Liver (tissue), 9 donors: ENCODE data around the gene FIBP. TPM values are rescaled to one million over a fixed set of nuclear protein-coding genes. Genes with fewer than 3 reads are reported as not detected.

Source experiments
- DNase-seq: peaks from one replicate; pipeline ENCODE4 v3.0.0-alpha.2; 2017; ENCODE audit warnings: low spot score
- H3K27ac ChIP-seq, 2 donors: one replicate each; pipeline ENCODE4 v1.7.0; 2013; ENCODE audit warnings: inconsistent platforms in 2 of 2, low read length in 2 of 2, control low read depth in 1 of 2, low read depth in 1 of 2, mild to moderate bottlenecking in 1 of 2
- H3K27me3 ChIP-seq, 4 donors: one replicate each; pipeline versions ENCODE4 v1.6.1 to v1.7.0; 2013; ENCODE audit warnings: low read length in 3 of 4, inconsistent platforms in 1 of 4, mild to moderate bottlenecking in 1 of 4, moderate library complexity in 1 of 4; ENCODE audit not compliant: control insufficient read depth in 4 of 4, insufficient read depth in 4 of 4
- H3K36me3 ChIP-seq, 4 donors: one replicate each; pipeline versions ENCODE4 v1.6.1 to v1.7.0; 2013; ENCODE audit warnings: low read length in 3 of 4, mild to moderate bottlenecking in 3 of 4, low read depth in 1 of 4, moderate library complexity in 1 of 4; ENCODE audit not compliant: control insufficient read depth in 4 of 4, insufficient read depth in 3 of 4
- H3K4me1 ChIP-seq, 4 donors: one replicate each; pipeline versions ENCODE4 v1.6.1 to v1.7.0; 2013; ENCODE audit warnings: low read length in 3 of 4, mild to moderate bottlenecking in 3 of 4, moderate library complexity in 1 of 4; ENCODE audit not compliant: control insufficient read depth in 4 of 4, insufficient read depth in 4 of 4
- H3K4me3 ChIP-seq, 3 donors: one replicate each; pipeline versions ENCODE4 v1.6.1 to v1.7.0; 2013; ENCODE audit warnings: low read length in 3 of 3, control low read depth in 1 of 3, low read depth in 1 of 3, mild to moderate bottlenecking in 1 of 3
- H3K9ac ChIP-seq, 2 donors: one replicate each; pipeline ENCODE4 v1.7.0; 2013; ENCODE audit warnings: low read length in 2 of 2, mild to moderate bottlenecking in 2 of 2, moderate library complexity in 2 of 2, control low read depth in 1 of 2, low read depth in 1 of 2
- H3K9me3 ChIP-seq, 4 donors: one replicate each; pipeline versions ENCODE4 v1.6.1 to v1.7.0; 2013; ENCODE audit warnings: low read length in 3 of 4; ENCODE audit not compliant: control insufficient read depth in 4 of 4
- EGR1 ChIP-seq, 2 donors: IDR thresholded peaks; 2 replicates each; pipeline ENCODE4 v1.6.1; 2016 to 2018; ENCODE audit warnings: antibody characterized with exemption in 2 of 2, low read depth in 2 of 2
- FOXA1 ChIP-seq: IDR thresholded peaks from 2 replicates; pipeline ENCODE4 v1.6.1; 2016; ENCODE audit warnings: antibody characterized with exemption
- FOXA2 ChIP-seq: IDR thresholded peaks from 2 replicates; pipeline ENCODE4 v1.6.1; 2016; ENCODE audit warnings: antibody characterized with exemption
- GABPA ChIP-seq, 2 donors: IDR thresholded peaks in 1 of 2; conservative IDR thresholded peaks in 1 of 2; 2 replicates each; pipeline ENCODE4 v1.6.1; 2016; ENCODE audit warnings: antibody characterized with exemption in 2 of 2, mild to moderate bottlenecking in 1 of 2, moderate library complexity in 1 of 2
- HNF4A ChIP-seq, 2 donors: conservative IDR thresholded peaks; 2 replicates each; pipeline ENCODE4 v1.6.1; 2016; ENCODE audit warnings: antibody characterized with exemption in 2 of 2, mild to moderate bottlenecking in 2 of 2
- HNF4G ChIP-seq: IDR thresholded peaks from 2 replicates; pipeline ENCODE4 v1.6.1; 2016; ENCODE audit warnings: antibody characterized with exemption
- JUND ChIP-seq, 2 donors: IDR thresholded peaks; 2 replicates each; pipeline ENCODE4 v1.6.1; 2016; ENCODE audit warnings: antibody characterized with exemption in 2 of 2
- NR2F2 ChIP-seq: IDR thresholded peaks from 2 replicates; pipeline ENCODE4 v1.6.1; 2016; ENCODE audit warnings: antibody characterized with exemption
- RAD21 ChIP-seq, 2 donors: IDR thresholded peaks; 2 replicates each; pipeline ENCODE4 v1.6.1; 2016; ENCODE audit warnings: antibody characterized with exemption in 2 of 2, mild to moderate bottlenecking in 2 of 2
- RXRA ChIP-seq, 2 donors: IDR thresholded peaks; 2 replicates each; pipeline ENCODE4 v1.6.1; 2017 to 2018; ENCODE audit warnings: antibody characterized with exemption in 2 of 2, mild to moderate bottlenecking in 1 of 2
- SP1 ChIP-seq: IDR thresholded peaks from 2 replicates; pipeline ENCODE4 v1.6.1; 2018; ENCODE audit warnings: antibody characterized with exemption, mild to moderate bottlenecking
- TAF1 ChIP-seq: conservative IDR thresholded peaks from 2 replicates; pipeline ENCODE4 v1.6.1; 2016; ENCODE audit warnings: antibody characterized with exemption, mild to moderate bottlenecking
- YY1 ChIP-seq: IDR thresholded peaks from 2 replicates; pipeline ENCODE4 v1.6.1; 2016; ENCODE audit warnings: antibody characterized with exemption, mild to moderate bottlenecking
- WGBS: extraction: QIAGEN DNeasy Blood & Tissue Kit; methylation state at CpG from one replicate; pipeline ENCODE4 v1.1.7; 2013; 5-methylcytosine and 5-hydroxymethylcytosine counted together
- polyA plus RNA-seq, 2 donors: library from polyadenylated mRNA; stranded (reverse) in 1 of 2; unstranded in 1 of 2; fragments of 200-250 nt in 1 of 2; fragments of >200 nt in 1 of 2; fragmentation: Nextera tagmentation in 1 of 2; extraction: Ambion mirVana in 1 of 2; gene quantifications; one replicate each; pipeline versions ENCODE4 v1.2.1 to v1.2.3, GENCODE V29; 2013 to 2015
- total RNA-seq, 2 donors: library from RNA; depleted of rRNA; stranded (reverse); fragments of >200 nt; gene quantifications; one replicate each; pipeline ENCODE4 v1.2.3, GENCODE V29; 2014
- TF ChIP-seq, protein P1 (sequence below): IDR thresholded peaks from 2 replicates; pipeline ENCODE4 v1.6.1; 2016; ENCODE audit warnings: antibody characterized with exemption
- TF ChIP-seq, protein P2 (sequence below): IDR thresholded peaks from 2 replicates; pipeline ENCODE4 v1.6.1; 2016; ENCODE audit warnings: antibody characterized with exemption, mild to moderate bottlenecking
- TF ChIP-seq, protein P3 (sequence below): IDR thresholded peaks from 2 replicates; pipeline ENCODE4 v1.6.1; 2016; ENCODE audit warnings: antibody characterized with exemption
- TF ChIP-seq, protein P4 (sequence below): IDR thresholded peaks from 2 replicates; pipeline ENCODE4 v1.6.1; 2016; ENCODE audit warnings: antibody characterized with exemption
- TF ChIP-seq, protein P5 (sequence below): fragments of 150-350 bp; IDR thresholded peaks from 2 replicates; pipeline ENCODE4 v1.5.1; 2017; ENCODE audit warnings: improper control_type of control experiment, low read depth, low read length; ENCODE audit not compliant: missing input control
- donor health status: healthy.
- donor health status: healthy.
- donor health status: healthy.
- donor health status: healthy.
- donor health status: healthy.

Gene FIBP
- total and polyA plus RNA-seq, 4 donors: 23.7 to 45.4 (median 29.1) TPM

DNA sequence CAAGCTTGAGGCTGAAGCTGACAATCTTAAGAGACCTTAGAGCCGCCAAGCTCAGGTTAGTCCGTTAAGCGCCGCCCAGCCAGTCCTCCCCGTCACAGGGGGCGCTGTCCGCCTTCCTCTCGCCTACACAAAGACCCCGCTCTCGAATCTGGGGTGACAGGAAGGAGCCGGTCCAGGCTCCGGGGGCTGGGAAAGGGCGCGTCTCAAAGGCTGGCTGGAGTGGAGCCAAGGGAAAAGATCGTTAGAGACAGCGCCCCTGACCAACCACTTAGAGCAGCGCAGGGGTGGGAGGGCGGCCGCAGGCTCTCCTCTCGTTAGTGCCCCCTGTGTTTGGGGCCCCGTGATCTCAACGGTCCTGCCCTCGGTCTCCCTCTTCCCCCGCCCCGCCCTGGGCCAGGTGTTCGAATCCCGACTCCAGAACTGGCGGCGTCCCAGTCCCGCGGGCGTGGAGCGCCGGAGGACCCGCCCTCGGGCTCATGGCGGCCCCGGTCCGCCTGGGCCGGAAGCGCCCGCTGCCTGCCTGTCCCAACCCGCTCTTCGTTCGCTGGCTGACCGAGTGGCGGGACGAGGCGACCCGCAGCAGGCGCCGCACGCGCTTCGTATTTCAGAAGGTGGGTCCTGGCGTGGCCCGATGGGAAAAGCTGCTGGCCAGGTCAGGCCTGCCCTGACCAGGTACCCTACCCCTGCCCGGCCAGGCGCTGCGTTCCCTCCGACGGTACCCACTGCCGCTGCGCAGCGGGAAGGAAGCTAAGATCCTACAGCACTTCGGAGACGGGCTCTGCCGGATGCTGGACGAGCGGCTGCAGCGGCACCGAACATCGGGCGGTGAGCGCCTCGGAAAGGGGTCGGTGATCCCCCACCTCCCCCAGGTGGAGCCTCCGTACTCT is 27.8 kb downstream of the FIBP start, which contains the start of gene MUS81:
Gene MUS81, plus strand, starts transcription at position 156 of the 887 bp plus-strand sequence. Its CDS starts 321 bp downstream, at position 477.
- peaks cover 10 to 32% (median 26%) of the 10 kb centered on the region in 4 donors for H3K36me3 ChIP-seq
- DNase-seq: peak; percentile 99
- peak within 1 kb of the TSS; percentile 84 to 92 for H3K9ac ChIP-seq
- TF ChIP-seq JUND (IDR thresholded peaks at IDR 0.05) (peak; percentile 31 to 69), GABPA (IDR thresholded peaks at IDR 0.05 in 1 of 2, conservative IDR thresholded peaks at IDR 0.05 in 1 of 2) (peak; percentile 57 to 93), NR2F2 (peak; percentile 84), FOXA2 (peak; percentile 20), RXRA (IDR thresholded peaks at IDR 0.05) (peak; percentile 63 to 65), RAD21 (IDR thresholded peaks at IDR 0.05) (peak; percentile 48 to 56), FOXA1 (peak; percentile 61), HNF4A (conservative IDR thresholded peaks at IDR 0.05) (peak; percentile 49 to 50), YY1 (peak; percentile 84), HNF4G (no peak), EGR1 (IDR thresholded peaks at IDR 0.05; ENCODE audit: low read depth in 2 of 2) (peak in 1 of 2 donors; percentile 56), SP1 (peak; percentile 83), TAF1 (no peak)
- TF ChIP-seq, protein P1, sequence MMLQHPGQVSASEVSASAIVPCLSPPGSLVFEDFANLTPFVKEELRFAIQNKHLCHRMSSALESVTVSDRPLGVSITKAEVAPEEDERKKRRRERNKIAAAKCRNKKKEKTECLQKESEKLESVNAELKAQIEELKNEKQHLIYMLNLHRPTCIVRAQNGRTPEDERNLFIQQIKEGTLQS: no peak
- TF ChIP-seq, protein P2, sequence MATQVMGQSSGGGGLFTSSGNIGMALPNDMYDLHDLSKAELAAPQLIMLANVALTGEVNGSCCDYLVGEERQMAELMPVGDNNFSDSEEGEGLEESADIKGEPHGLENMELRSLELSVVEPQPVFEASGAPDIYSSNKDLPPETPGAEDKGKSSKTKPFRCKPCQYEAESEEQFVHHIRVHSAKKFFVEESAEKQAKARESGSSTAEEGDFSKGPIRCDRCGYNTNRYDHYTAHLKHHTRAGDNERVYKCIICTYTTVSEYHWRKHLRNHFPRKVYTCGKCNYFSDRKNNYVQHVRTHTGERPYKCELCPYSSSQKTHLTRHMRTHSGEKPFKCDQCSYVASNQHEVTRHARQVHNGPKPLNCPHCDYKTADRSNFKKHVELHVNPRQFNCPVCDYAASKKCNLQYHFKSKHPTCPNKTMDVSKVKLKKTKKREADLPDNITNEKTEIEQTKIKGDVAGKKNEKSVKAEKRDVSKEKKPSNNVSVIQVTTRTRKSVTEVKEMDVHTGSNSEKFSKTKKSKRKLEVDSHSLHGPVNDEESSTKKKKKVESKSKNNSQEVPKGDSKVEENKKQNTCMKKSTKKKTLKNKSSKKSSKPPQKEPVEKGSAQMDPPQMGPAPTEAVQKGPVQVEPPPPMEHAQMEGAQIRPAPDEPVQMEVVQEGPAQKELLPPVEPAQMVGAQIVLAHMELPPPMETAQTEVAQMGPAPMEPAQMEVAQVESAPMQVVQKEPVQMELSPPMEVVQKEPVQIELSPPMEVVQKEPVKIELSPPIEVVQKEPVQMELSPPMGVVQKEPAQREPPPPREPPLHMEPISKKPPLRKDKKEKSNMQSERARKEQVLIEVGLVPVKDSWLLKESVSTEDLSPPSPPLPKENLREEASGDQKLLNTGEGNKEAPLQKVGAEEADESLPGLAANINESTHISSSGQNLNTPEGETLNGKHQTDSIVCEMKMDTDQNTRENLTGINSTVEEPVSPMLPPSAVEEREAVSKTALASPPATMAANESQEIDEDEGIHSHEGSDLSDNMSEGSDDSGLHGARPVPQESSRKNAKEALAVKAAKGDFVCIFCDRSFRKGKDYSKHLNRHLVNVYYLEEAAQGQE: peak; percentile 83
- TF ChIP-seq, protein P3, sequence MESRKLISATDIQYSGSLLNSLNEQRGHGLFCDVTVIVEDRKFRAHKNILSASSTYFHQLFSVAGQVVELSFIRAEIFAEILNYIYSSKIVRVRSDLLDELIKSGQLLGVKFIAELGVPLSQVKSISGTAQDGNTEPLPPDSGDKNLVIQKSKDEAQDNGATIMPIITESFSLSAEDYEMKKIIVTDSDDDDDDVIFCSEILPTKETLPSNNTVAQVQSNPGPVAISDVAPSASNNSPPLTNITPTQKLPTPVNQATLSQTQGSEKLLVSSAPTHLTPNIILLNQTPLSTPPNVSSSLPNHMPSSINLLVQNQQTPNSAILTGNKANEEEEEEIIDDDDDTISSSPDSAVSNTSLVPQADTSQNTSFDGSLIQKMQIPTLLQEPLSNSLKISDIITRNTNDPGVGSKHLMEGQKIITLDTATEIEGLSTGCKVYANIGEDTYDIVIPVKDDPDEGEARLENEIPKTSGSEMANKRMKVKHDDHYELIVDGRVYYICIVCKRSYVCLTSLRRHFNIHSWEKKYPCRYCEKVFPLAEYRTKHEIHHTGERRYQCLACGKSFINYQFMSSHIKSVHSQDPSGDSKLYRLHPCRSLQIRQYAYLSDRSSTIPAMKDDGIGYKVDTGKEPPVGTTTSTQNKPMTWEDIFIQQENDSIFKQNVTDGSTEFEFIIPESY: no peak
- TF ChIP-seq, protein P4, sequence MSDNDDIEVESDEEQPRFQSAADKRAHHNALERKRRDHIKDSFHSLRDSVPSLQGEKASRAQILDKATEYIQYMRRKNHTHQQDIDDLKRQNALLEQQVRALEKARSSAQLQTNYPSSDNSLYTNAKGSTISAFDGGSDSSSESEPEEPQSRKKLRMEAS: no peak
- TF ChIP-seq, protein P5, sequence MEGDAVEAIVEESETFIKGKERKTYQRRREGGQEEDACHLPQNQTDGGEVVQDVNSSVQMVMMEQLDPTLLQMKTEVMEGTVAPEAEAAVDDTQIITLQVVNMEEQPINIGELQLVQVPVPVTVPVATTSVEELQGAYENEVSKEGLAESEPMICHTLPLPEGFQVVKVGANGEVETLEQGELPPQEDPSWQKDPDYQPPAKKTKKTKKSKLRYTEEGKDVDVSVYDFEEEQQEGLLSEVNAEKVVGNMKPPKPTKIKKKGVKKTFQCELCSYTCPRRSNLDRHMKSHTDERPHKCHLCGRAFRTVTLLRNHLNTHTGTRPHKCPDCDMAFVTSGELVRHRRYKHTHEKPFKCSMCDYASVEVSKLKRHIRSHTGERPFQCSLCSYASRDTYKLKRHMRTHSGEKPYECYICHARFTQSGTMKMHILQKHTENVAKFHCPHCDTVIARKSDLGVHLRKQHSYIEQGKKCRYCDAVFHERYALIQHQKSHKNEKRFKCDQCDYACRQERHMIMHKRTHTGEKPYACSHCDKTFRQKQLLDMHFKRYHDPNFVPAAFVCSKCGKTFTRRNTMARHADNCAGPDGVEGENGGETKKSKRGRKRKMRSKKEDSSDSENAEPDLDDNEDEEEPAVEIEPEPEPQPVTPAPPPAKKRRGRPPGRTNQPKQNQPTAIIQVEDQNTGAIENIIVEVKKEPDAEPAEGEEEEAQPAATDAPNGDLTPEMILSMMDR: peak; percentile 79
- H3K9me3 ChIP-seq: no peaks in the 10 kb centered on the region
- peak within 1 kb of the TSS; percentile 59 to 89 (median 84) for H3K4me3 ChIP-seq
- H3K4me1 ChIP-seq: peaks cover 10 to 43% (median 31%) of the 10 kb centered on the region in 4 donors
- H3K27ac ChIP-seq: peak within 1 kb of the TSS; percentile 81 to 96
- under 1% methylated on average over 78 of the region's 78 CpGs for WGBS
- no peaks in the 10 kb centered on the region for H3K27me3 ChIP-seq
